Activated naive CD8-positive, alpha-beta T cell treated with anti-CD3 and anti-CD28 coated beads, Interleukin-2, amount 10 ng/mL, durations not matched to agents 7 days and 5 days (primary cell): ENCODE measurements around the gene NUP98. TPM values are rescaled to one million over a fixed set of nuclear protein-coding genes. Genes with fewer than 3 reads are reported as not detected.

Experiments
- ATAC-seq: fragments of 150-1000 bp; cut with Tn5 transposase; one replicate; pipeline ENCODE4 v1.10.0; 2021; ENCODE audit warnings: low read depth, moderate library complexity
- POLR2A ChIA-PET: fragments of 350-600 bp; sonication (Branson Sonifier 250); formaldehyde crosslinking; loops from one replicate; lab custom pipeline; 2021; ENCODE audit warnings: antibody characterized with exemption; lab: Charles Lee
- DNase-seq: peaks from one replicate; pipeline ENCODE4 v3.0.0; 2021
- H3K27ac Mint-ChIP-seq: one replicate; pipeline ENCODE4 v1.8.0; 2022; ENCODE audit warnings: mild to moderate bottlenecking, mixed read lengths
- H3K27me3 Mint-ChIP-seq: one replicate; pipeline ENCODE4 v1.8.0; 2022; ENCODE audit warnings: mild to moderate bottlenecking, moderate library complexity, mixed read lengths
- H3K36me3 Mint-ChIP-seq: one replicate; pipeline ENCODE4 v1.8.0; 2021; ENCODE audit warnings: mild to moderate bottlenecking, mixed read lengths
- H3K4me1 Mint-ChIP-seq: one replicate; pipeline ENCODE4 v1.8.0; 2021; ENCODE audit warnings: mixed read lengths
- H3K4me3 Mint-ChIP-seq: one replicate; pipeline ENCODE4 v1.8.0; 2022; ENCODE audit warnings: mild to moderate bottlenecking, moderate library complexity, mixed read lengths
- H3K9me3 Mint-ChIP-seq: one replicate; pipeline ENCODE4 v1.8.0; 2021; ENCODE audit warnings: mixed read lengths
- total RNA-seq, 2 experiments: library from RNA; stranded (reverse); gene quantifications; one replicate each; pipeline ENCODE4 v1.2.3, GENCODE V29; 2021

Gene NUP98
- total RNA-seq, 2 experiments from 2014 or later = 91.4 to 96.7 TPM

- POLR2A ChIA-PET = interaction anchor here (1.0 to 8.1 kb wide), 3 partner anchors 10 to 37 kb away, joined by 3 to 254 read pairs (median 13); partner anchors contain the start of gene STIM1
- Mint-ChIP-seq H3K4me1 (peaks cover 86% of the 10 kb centered on the region), H3K27ac (peak overlapping the region; percentile 88), H3K9me3 (no peaks in the 10 kb centered on the region), H3K27me3 (no peaks in the 10 kb centered on the region), H3K4me3 (peak overlapping the region; percentile 98), H3K36me3 (peaks cover 60% of the 10 kb centered on the region)
- ATAC-seq (no peak), DNase-seq (no peak)
Measured at GRCh38 chr11:3834664-3835461, 37.5 kb upstream of the NUP98 start.

GRCh38 chr11:3834349-3834663 lies 37.0 kb upstream of the NUP98 start:
- no peak for ATAC-seq
- Mint-ChIP-seq H3K4me3 (peak overlapping the region; percentile 98), H3K36me3 (peaks cover 54% of the 10 kb centered on the region), H3K9me3 (no peaks in the 10 kb centered on the region), H3K4me1 (peaks cover 80% of the 10 kb centered on the region), H3K27ac (peak overlapping the region; percentile 88), H3K27me3 (no peaks in the 10 kb centered on the region)
- POLR2A ChIA-PET = interaction anchor here (0.9 kb wide), 1 partner anchor 19 kb away, joined by 3 read pairs; no protein-coding TSS in a partner anchor
- DNase-seq = no peak

- Mint-ChIP-seq H3K27me3 (no peaks in the 10 kb centered on the region), H3K27ac (peak overlapping the region; percentile 88), H3K4me1 (peaks cover 74% of the 10 kb centered on the region), H3K4me3 (peak overlapping the region; percentile 98), H3K36me3 (peaks cover 48% of the 10 kb centered on the region), H3K9me3 (no peaks in the 10 kb centered on the region)
- POLR2A ChIA-PET = interaction anchor here (0.9 to 3.8 kb wide), 3 partner anchors 7 to 155 kb away, joined by 3 to 21 read pairs (median 3); partner anchors contain the start of gene RHOG
- no peak for DNase-seq
- ATAC-seq = no peak
Measured at GRCh38 chr11:3833449-3833848, 36.1 kb upstream of the NUP98 start.

- no peak overlapping the region for H3K4me3 Mint-ChIP-seq
- ATAC-seq = no peak
- H3K4me1 Mint-ChIP-seq = peaks cover 70% of the 10 kb centered on the region
- no peaks in the 10 kb centered on the region for H3K27me3 Mint-ChIP-seq
- no peak for DNase-seq
- no peaks in the 10 kb centered on the region for H3K9me3 Mint-ChIP-seq
- H3K27ac Mint-ChIP-seq = peak overlapping the region; percentile 42
- H3K36me3 Mint-ChIP-seq = peaks cover 42% of the 10 kb centered on the region
- POLR2A ChIA-PET = interaction anchor here (0.5 to 3.8 kb wide), 5 partner anchors 8 to 155 kb away, joined by 3 to 21 read pairs (median 3); partner anchors contain the start of gene RHOG
Measured at GRCh38 chr11:3832816-3833215, 35.5 kb upstream of the NUP98 start.

GRCh38 chr11:3831378-3832239 lies 34.3 kb upstream of the NUP98 start:
- H3K36me3 Mint-ChIP-seq = peaks cover 42% of the 10 kb centered on the region
- no peak for ATAC-seq

GRCh38 chr11:3830730-3831129 lies 33.4 kb upstream of the NUP98 start:
- POLR2A ChIA-PET = interaction anchor here (0.7 to 3.8 kb wide), 2 partner anchors 10 to 14 kb away, joined by 3 to 21 read pairs; partner anchors contain the start of gene RHOG
- Mint-ChIP-seq H3K9me3 (no peaks in the 10 kb centered on the region), H3K4me3 (no peak overlapping the region), H3K27me3 (no peaks in the 10 kb centered on the region), H3K27ac (peak overlapping the region; percentile 75), H3K4me1 (peaks cover 65% of the 10 kb centered on the region), H3K36me3 (peaks cover 43% of the 10 kb centered on the region)
- DNase-seq (no peak), ATAC-seq (no peak)

More at GRCh38 chr11:3831378-3832239, 34.3 kb upstream of the NUP98 start:
- Mint-ChIP-seq H3K27me3 (no peaks in the 10 kb centered on the region), H3K4me3 (peak overlapping the region; percentile 31), H3K27ac (peak overlapping the region; percentile 75), H3K9me3 (no peaks in the 10 kb centered on the region), H3K4me1 (peaks cover 66% of the 10 kb centered on the region)
- POLR2A ChIA-PET = interaction anchor here (0.6 to 3.8 kb wide), 4 partner anchors 8 to 23 kb away, joined by 3 to 21 read pairs (median 4); partner anchors contain the start of gene RHOG
- DNase-seq = no peak

- no peaks in the 10 kb centered on the region for H3K27me3 Mint-ChIP-seq
- POLR2A ChIA-PET = interaction anchor here (0.7 to 3.8 kb wide), 2 partner anchors 11 to 13 kb away, joined by 3 to 21 read pairs; partner anchors contain the start of gene RHOG
- no peak overlapping the region for H3K27ac Mint-ChIP-seq
- no peaks in the 10 kb centered on the region for H3K9me3 Mint-ChIP-seq
- H3K4me1 Mint-ChIP-seq = peaks cover 65% of the 10 kb centered on the region
- no peak overlapping the region for H3K4me3 Mint-ChIP-seq
- peaks cover 37% of the 10 kb centered on the region for H3K36me3 Mint-ChIP-seq
- no peak for ATAC-seq
- no peak for DNase-seq
Measured at GRCh38 chr11:3830088-3830487, 32.7 kb upstream of the NUP98 start.

GRCh38 chr11:3827434-3828186 lies 30.3 kb upstream of the NUP98 start:
- no peak for DNase-seq
- no peak for ATAC-seq
- Mint-ChIP-seq H3K4me1 (peaks cover 57% of the 10 kb centered on the region), H3K36me3 (peaks cover 20% of the 10 kb centered on the region), H3K4me3 (no peak overlapping the region), H3K9me3 (no peaks in the 10 kb centered on the region), H3K27ac (no peak overlapping the region), H3K27me3 (no peaks in the 10 kb centered on the region)
- POLR2A ChIA-PET = interaction anchor here (1.8 kb wide), 1 partner anchor 14 kb away, joined by 4 read pairs; the partner anchor contains the start of gene RHOG

GRCh38 chr11:3826721-3827120 lies 29.4 kb upstream of the NUP98 start:
- H3K27me3 Mint-ChIP-seq = no peaks in the 10 kb centered on the region
- POLR2A ChIA-PET = interaction anchor here (1.9 kb wide), 1 partner anchor 28 kb away, joined by 8 read pairs; the partner anchor contains the start of gene STIM1
- H3K27ac Mint-ChIP-seq = no peak overlapping the region
- H3K4me1 Mint-ChIP-seq = peaks cover 53% of the 10 kb centered on the region
- peaks cover 19% of the 10 kb centered on the region for H3K36me3 Mint-ChIP-seq
- no peak overlapping the region for H3K4me3 Mint-ChIP-seq
- H3K9me3 Mint-ChIP-seq = no peaks in the 10 kb centered on the region
- ATAC-seq (no peak), DNase-seq (no peak)

GRCh38 chr11:3825473-3826154 lies 28.3 kb upstream of the NUP98 start:
- ATAC-seq = peak; percentile 12
- POLR2A ChIA-PET = interaction anchor here (0.5 to 3.3 kb wide), 5 partner anchors 11 to 76 kb away, joined by 4 to 26 read pairs (median 8); partner anchors contain the start of genes RHOG and STIM1
- H3K4me1 Mint-ChIP-seq = peaks cover 41% of the 10 kb centered on the region
- H3K27me3 Mint-ChIP-seq = no peaks in the 10 kb centered on the region
- no peak overlapping the region for H3K4me3 Mint-ChIP-seq
- peaks cover 8% of the 10 kb centered on the region for H3K36me3 Mint-ChIP-seq
- no peaks in the 10 kb centered on the region for H3K9me3 Mint-ChIP-seq
- peak overlapping the region; percentile 60 for H3K27ac Mint-ChIP-seq
- no peak for DNase-seq

- Mint-ChIP-seq H3K9me3 (no peaks in the 10 kb centered on the region), H3K36me3 (peaks cover 8% of the 10 kb centered on the region), H3K4me3 (no peak overlapping the region), H3K27me3 (no peaks in the 10 kb centered on the region), H3K4me1 (peaks cover 37% of the 10 kb centered on the region), H3K27ac (peak overlapping the region; percentile 60)
- POLR2A ChIA-PET = interaction anchor here (0.5 to 3.3 kb wide), 5 partner anchors 11 to 76 kb away, joined by 4 to 26 read pairs (median 8); partner anchors contain the start of genes RHOG and STIM1
- ATAC-seq (peak; percentile 90), DNase-seq (peak; percentile 82)
Measured at GRCh38 chr11:3824714-3825472, 27.5 kb upstream of the NUP98 start.
